Measurements from ENCODE around the gene TRIP12.
"Not testable (repeated sequence)": the region's sequence is repeated elsewhere in the genome, so short reads cannot be mapped to it uniquely, and the experiment has no call there.

The TRIP12 gene

DNA sequence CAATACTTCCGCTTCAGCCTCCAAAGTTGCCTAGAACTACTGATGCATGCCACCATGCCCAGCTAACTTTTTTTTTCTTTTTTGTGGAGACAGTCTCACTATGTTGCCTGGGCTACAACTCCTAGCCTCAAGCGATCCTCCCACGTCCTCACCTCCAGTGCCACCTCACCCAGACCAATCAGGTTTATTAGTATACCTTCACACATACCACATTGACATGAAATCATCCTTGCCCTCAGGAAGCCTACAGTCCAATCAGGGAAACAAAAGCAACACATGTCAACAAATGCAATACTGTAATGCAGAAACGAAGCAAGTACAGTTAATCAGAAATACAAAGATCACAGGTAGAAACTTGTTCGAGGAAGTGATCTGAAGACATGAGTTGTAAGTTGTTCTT lies 4.0 kb downstream of the TRIP12 start:
- no peak for DNase-seq

DNA sequence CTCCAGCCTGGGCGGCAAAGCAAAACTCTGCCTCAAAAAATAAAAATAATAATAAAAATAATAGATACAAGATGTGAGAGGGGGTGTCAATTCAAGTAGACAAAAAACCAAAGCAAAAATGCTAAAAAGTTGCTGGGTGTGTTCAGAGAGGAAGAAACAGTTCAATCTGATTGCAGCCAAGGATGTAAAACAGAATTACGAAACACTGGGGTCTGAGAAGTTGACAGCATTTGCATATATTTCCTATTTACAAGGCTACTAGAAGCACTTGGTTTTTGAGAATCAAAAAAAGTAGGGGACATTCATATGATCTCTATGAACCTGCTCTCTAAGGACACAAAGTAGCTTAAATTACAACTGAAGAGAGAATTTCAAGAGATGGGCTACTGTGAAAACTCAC lies 7.6 kb downstream of the TRIP12 start:
- DNase-seq, result no peak

DNA sequence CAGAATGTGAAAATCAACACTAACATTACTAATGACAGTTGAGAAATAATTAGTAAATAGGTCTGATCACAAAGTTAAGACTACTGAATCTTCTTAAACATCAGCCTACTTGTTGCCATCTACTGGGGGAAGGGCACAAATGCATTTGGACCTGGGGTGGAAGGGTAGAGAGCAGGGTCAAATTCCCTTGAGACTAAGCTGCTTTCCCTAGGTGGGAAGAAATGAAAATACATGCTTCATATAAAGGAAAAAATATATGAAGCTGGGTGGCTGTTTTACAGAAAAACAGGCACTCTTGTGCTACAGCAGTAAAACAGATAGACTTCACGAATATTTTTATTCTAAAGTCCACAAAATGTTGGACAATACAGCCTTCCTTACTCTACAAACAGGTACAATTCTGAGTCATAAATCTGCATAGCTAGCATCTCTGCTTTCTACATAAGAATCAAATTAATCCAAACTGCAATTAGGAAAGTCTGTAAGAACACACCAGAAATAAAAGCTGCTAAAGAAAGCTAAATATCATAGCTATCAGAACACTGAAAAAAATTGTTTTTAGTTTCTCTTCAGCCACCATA lies 10.9 kb downstream of the TRIP12 start:
- no peak for DNase-seq

DNA sequence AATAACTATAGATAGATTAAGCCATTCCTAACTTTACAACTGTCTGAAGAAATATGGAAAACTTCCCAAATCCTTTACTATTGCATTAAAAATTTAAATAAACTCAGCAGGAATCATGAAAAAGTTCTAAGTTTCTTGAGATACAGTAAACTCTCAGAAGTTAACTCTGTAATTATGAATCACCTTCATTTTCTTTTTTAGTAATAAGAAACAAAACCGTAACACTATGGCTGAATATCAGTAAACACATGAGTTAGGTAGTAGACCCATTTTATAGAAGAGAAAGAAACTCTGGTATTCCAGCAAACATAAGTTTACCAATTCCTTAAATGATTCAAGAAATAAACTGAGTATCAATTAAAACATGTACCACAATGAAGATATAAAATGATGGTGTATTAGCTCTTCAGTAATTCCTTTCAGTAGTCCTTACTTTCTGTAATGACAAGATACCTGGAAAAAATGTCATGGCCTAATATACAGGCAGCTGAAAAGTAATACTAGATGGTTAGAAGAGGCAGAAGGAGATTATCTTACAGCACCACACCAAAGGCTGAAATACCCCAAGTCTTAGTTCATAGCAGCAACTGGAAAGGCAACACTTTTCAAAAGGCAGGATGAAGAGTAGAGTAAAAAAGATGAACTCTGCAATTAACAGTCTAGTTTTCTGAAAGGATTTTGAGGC lies 11.5 kb downstream of the TRIP12 start:
- no peak for DNase-seq

DNA sequence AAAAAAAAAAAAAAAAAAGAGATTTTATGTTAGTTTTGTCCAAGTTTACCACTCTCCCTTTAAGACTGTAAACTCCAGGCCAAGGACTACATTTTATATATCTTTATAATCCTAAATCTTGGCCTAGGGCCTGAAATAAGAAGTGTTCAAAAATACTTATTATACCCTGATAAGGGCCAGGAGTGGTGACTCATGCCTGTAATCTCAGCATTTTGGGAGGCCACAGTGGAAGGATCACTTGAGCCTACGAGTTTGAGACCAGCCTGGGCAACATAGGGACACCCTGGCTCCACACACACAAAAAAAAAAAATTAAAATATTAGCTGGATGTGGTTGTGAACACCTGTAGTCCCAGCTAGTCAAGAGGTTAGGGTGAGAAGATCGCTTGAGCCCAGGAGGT lies 12.7 kb downstream of the TRIP12 start:
- no peak for DNase-seq

DNA sequence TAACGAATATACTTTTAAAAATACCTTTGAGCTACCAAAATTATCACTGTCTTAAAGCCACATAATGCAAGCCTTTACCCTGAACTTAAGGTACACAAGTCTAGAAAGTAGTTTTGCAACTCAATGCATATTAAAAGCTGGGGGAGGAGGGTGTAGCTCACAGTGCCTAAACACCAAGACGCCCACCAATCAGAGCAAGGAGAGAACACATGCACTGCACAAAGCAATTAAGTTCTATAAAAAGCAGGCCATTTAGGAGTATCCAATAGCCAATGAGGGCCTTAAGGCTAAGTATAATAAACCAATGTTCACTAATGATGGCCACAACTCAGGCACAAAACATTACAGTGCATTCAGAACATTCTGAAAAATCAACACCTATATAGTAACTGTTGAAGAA lies 16.2 kb downstream of the TRIP12 start:
- no peak for DNase-seq

DNA sequence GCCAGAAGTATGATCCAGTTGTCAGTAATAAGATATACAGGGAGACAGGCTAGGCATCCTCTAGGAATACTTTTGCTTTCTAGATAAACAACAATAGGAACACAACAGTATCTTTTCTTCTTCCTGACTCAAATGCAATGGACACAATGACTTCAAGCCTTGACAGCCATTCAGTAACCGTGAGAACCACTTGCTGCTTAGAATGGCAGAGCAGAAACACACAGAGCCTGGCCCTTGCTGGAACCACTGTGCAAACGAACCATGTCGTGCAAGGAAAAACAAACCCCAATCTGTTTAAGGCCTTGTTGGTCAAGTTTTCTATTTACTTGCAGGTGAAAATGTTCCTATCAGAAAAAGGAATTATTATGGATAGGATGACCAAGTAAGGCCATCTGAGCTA lies 18.8 kb downstream of the TRIP12 start:
- DNase-seq, result no peak

DNA sequence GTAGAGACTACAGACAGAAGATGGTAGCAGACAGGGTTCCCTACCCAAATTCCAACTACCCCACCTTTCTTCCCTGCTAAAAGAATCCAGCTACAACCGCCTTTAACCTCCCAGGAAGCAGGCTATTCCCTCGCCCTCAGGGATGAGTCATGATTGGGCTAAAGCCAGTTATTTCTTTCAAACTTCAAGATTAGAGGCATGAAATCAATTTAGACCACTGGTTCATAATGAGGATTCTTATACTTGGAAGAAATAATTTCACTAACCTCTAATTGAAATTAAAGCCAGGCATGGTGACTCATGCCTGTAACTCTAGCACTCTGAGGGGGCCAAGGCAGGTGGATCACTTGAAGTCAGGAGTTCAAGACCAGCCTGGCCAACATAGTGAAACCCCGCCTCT lies 20.0 kb downstream of the TRIP12 start:
- DNase-seq, result no peak

DNA sequence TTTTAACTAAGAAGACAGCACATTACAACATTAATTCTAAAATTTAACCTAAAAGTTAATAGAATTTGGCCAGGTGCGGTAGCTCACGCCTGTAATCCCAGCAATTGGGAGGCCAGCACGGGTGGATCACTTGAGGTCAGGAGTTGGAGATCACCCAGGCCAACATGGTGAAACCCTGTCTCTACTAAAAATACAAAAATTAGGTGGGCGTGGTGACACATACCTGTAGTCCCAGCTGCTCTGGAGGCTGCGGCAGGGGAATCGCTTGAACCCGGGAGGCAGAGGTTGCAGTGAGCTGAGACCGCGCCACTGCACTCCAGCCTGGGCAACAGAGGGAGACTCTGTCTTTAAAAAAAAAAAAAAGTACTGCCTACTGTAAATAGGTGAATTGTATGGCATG lies 21.3 kb downstream of the TRIP12 start:
- not testable (repeated sequence) for DNase-seq

DNA sequence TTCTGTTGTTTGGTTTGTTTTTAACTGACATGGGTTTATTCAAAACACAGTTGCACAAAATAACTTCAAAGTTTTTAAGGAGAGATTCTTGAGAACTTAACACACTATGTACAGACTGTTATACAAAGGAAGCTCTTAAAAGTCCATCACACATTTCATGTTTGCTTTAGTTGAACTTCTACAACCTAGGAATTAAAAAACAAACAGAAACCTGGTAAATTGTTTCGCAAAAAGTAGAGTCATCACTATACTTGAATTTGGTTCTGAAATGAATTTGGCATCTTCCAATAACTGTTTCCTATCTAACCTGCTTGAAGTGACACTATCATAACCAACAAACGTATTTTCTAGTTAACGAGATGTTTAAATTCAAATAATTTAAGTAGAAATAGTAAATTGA lies 21.8 kb downstream of the TRIP12 start:
- no peak for DNase-seq

DNA sequence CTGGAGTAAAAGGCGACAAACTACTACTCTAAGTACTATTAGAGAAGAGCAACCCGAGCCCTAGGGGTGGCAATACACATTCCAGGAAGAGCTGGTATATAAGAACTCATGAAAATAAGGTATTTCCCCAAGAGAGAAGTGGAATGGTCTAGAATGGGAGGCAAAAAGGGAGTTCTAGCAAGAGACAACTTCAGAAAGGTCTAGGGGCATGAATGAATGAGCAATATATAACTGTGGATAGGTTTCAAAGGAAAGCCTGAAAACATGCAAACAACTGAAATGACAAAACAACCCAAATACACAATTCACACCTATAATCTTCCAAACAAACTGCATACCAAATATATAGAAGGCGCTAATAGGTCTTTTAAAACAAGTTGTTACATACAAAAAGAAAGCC lies 22.2 kb downstream of the TRIP12 start:
- DNase-seq, result no peak

DNA sequence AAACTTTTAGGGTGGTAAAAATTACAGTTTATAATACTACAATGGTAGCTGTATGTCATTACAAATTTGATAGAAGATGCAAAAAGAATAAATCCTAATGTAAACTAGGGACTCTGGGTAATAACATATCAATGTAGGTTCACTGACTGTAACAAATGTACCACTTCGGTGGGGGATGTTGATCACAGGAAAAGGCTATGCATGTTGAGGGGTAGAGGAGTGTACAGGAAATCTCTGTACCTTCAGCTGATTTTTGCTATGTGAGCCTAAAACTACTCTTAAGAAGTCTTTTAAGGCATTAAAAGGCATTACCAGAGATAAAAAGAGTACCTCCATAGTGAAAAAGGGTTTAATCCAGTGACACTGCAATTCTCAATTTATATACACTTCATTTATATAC lies 25.0 kb downstream of the TRIP12 start:
- DNase-seq, result no peak

DNA sequence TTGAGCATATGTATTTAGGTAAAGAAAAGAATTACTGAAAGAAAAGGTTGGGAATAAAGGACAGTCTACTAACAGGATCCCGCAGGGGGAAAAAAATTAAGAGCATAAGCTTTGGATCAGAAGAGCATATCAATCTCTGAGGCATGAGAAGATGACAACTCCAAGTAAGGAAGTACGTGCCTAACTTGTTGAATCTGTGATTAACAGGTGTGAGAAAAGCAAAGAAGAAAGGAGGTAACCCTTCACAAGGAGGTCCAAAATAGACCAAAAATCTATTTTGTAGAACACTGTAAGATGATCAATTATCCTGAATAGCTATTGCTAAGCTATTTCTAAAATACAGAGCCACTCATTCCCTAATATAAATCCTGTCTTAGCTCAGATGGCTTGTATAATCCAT lies 32.8 kb downstream of the TRIP12 start:
- no peak for DNase-seq

DNA sequence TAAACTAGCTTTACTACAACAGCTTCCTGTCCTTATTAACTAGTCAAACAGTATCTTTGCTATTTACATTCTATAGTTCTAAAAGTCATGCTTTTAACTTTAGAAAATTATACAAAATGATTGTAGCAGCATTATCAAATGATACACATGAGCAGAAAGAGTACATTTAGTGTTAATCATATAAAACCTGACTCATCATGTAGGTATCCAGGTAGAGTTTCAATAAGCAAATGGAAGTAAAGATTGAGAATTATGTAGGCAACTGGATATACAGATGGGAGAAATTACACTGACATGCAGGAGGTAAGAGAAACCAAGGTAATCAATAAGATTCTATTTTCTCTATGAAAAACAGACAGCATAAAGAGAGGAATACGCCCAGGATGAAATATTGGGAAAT lies 33.8 kb downstream of the TRIP12 start:
- no peak for DNase-seq

DNA sequence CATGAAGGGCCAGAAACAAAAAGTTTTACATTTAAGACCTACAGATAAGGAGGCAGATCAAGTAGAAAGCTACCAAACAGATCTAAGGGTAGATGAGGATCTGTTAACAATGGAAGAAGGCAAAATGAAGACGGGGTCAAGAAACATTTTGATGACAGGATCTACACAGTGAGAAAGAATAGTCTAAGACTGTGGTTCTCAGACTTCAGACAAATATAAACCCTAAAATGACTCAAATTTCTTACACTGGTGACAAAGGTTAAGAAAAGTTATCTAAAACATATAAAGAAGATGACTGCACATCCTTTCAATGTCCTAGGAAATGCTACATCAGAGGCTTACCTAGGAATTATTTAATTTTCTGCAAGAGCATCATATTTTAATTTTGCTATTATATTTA lies 34.4 kb downstream of the TRIP12 start:
- DNase-seq, result no peak

DNA sequence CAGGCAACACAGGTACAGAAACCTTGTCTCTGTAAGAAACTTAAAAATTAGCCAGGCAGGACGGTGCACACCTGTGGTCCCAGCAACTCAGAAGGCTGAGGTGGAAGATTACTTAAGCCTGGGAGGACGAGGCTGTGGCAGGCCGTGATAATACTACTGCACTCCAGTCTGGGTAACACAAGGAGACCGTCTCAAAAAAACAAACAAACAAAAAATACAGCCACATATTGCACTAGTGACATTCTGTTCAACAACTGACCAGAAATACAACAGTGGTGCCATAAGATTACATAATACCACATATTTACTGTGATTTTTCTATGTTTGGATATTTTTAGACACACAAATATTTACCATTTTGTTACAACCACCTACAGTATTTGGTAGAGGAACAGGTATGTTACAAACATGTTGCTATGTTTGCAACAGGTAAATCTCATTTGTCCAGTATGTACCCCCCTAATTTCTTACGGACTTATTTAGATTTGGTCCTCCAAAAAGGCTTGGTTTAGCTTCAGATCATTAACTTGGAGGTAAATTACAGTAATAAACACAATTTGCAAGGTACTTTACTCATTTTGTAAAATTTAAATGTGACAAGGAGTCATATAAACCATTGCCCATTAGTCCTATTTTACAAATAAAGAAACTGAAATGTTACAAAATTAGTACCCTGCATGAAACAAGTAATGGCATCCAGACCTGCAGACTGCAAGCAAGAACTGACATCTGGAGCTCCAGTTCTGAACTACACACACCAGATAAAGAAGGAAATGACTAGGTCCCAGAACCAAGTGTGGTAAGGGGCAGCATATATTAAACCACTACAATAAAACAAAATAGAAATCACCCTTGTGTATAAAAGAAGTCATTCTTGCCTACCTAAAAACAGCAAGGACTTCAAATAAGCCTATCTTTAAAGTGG lies 36.8 kb downstream of the TRIP12 start:
- DNase-seq, result no peak

DNA sequence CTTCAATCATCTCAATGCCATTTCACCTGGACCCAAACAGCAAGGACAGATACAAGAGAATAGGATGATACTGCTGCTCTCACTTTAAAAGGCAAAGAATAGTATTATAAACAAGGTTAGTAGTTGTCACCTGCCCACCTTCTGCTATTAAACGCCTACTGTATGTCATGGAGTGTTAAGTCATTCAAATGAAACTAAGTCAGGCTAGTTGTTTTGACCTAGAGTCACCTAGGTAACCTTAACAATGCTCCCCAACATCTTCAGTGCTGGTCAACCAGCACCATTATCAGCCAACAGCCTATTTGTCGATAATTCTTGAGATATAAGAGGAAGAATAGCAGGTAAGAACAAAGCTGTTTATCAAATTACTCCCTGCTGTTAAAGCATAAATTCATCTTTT lies 39.2 kb downstream of the TRIP12 start:
- no peak for DNase-seq

DNA sequence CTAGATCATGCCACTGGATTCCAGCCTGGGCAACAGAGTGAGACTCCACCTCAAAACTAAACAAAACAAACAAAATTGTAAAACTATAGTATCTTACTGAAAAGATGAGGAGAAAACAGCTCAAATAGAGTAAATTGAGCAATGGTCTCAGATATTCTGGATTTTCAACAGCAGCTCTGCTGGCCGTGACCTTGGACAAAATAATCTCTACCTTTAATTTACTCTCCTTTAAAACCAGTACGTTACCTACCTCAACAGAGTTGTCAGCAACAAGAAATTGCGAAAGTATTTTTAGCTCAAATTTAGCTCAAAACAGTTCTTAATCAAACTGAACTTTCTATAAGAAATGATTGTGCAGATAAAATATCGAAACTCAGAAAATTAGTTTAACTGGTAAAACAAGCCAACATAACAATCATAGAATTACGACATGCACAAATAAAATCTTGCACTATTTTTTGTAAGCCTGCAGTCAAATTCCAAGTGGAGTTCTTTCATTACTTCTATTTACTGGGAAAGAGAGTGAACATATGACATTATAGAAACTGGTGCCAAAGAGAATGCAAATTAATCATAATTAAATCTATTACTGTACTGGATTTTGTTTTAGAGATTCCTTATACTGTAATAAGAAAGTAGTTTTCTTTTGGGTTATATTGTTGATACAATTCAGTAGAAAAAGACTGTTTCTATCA lies 40.8 kb downstream of the TRIP12 start:
- no peak for DNase-seq

DNA sequence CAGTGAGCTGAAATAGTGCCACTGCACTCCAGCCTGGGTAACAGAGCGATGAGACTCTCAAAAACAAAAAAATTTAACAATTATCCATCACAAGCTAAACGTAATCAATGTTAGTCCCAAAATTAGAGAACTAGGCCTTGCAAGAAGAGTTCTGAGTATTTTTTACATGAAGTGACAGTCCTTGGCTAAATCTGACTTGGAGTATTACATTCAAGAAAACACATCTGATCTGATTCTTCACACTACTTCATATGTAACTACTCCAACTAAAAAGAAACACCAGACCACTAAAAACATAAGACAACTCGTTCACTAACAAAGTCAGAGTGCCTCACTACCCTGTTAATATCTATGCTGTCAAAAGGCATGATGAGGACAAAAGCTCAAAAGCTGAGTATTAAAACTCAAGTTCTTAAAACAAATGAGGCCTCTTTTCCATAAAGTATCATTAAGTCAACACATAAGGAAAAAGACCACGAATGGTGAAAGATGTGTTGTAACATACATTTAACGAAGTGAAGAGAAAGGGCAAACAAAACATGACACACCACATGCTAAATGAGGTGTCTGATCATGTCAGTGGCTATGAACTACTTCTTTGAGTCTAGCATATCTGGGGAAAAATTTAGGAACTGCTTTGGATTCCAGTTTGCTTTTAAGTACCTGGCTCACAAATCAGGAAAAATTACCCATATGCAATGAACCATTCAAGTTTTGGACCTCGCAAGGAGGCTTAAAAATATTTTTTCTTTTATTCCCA lies 42.4 kb downstream of the TRIP12 start:
- no peak for DNase-seq

DNA sequence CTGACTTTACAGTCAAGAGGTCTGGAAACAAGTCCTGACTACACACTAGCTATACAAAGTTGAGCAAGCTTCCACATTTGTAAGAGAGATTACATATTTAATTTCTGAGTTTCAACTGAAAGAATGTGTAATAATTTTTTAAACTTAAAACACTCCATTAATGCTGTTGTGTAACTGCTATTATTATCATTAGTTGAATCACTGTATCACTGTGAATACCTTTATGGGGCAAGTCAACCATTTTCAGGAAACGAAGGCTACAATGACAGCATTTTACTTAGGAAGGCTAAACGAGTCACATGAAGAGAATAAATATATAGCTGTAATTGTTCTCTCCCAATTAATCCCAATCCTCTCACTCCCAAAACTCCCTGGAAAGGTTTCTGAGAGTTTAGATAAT lies 46.3 kb downstream of the TRIP12 start:
- DNase-seq, result no peak

DNA sequence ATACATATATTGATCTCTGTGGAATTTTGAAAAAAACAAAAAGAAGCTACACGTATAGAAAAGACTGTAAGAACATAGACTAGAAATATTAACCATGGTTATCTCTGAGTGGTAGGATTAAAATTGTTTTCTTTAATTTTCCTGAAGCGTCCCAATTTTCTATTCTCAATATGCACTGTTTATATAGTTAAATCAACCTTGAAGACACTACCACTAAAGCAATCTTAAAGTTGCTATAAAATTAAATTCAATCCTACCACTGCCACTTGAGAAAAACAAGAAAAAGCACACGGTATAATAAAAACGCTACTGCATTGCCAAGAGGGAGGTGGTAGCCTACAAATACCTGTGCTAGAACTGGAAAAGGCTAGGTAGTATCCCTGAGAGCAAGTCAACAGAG lies 47.2 kb downstream of the TRIP12 start:
- DNase-seq, result no peak

DNA sequence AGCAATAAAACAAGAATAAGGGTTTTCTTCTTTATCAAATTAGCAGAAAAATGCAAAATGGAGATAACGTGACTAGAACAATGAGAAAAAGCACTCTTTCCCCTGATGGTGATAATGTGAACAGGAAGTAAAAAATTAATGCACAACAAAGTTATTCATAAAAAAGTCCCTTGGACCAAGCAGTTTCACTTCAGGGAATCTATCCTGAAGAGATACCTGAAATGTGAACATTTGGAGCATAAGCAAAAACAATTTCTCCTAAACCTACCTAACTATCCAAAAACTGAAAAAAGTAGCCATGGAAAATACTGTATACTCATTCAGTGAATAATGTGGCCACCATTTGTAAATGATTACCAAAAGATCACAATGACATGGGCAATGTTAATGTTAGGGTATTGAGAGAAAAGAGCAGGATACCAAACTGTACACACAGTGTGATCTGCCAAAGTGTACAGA lies 48.7 kb downstream of the TRIP12 start:
- DNase-seq, result no peak
